Lower leg skin (tissue), 3 donors: ENCODE results near the gene C2orf68.

Experiments used
- CTCF ChIP-seq, 3 donors: fragments of 450-650 bp; IDR thresholded peaks; one replicate each; pipeline ENCODE4 v1.5.1; 2016; ENCODE audit warnings: antibody characterized with exemption in 3 of 3, mild to moderate bottlenecking in 3 of 3, moderate library complexity in 2 of 3
- POLR2A ChIP-seq, 2 donors: fragments of 450-650 bp; IDR thresholded peaks; one replicate each; pipeline ENCODE4 v1.6.1; 2016 to 2017; ENCODE audit warnings: antibody characterized with exemption in 2 of 2, mild to moderate bottlenecking in 1 of 2, moderate library complexity in 1 of 2

- no peak for TF ChIP-seq CTCF (IDR thresholded peaks at IDR 0.05)
- TF ChIP-seq POLR2A (IDR thresholded peaks at IDR 0.05): no peak
Measured at GRCh38 chr2:85564144-85564563, 47.7 kb downstream of the C2orf68 start.
